OCI-LY3 (cell line): ENCODE measurements around the gene FANCE.

Source experiments
- CTCF ChIP-seq: fragments of 200-600, 300-600 bp; sonication (generic); IDR thresholded peaks from 2 replicates; pipeline ENCODE4 v1.5.1; 2014; ENCODE audit warnings: antibody characterized with exemption, low read length, low read depth
- EZH2phosphoT487 ChIP-seq: fragments of 200-600 bp; shearing (Covaris generic); IDR thresholded peaks from 2 replicates; pipeline ENCODE4 v1.6.1; 2018; ENCODE audit warnings: antibody characterized with exemption, mixed run types, low read depth

GRCh38 chr6:35410131-35410530 is 42.0 kb upstream of the FANCE start:
- TF ChIP-seq CTCF (no peak), EZH2phosphoT487 (no peak)
